C4-2B (cell line): ENCODE measurements around the gene UGT1A1.
"Not testable (repeated sequence)": the region's sequence is repeated elsewhere in the genome, so short reads cannot be mapped to it uniquely, and the experiment has no call there.

Source experiments
- ZFX ChIP-seq: fragments of 450-650 bp; IDR thresholded peaks from 2 replicates; pipeline ENCODE4 v1.6.1; 2017
- TF ChIP-seq, protein P1 (sequence below): fragments of 450-650 bp; conservative IDR thresholded peaks from 2 replicates; pipeline ENCODE4 v1.5.1; 2017; ENCODE audit warnings: mild to moderate bottlenecking

GRCh38 chr2:233750689-233751088 is 9.4 kb upstream of the UGT1A1 start:
- TF ChIP-seq, protein P1, sequence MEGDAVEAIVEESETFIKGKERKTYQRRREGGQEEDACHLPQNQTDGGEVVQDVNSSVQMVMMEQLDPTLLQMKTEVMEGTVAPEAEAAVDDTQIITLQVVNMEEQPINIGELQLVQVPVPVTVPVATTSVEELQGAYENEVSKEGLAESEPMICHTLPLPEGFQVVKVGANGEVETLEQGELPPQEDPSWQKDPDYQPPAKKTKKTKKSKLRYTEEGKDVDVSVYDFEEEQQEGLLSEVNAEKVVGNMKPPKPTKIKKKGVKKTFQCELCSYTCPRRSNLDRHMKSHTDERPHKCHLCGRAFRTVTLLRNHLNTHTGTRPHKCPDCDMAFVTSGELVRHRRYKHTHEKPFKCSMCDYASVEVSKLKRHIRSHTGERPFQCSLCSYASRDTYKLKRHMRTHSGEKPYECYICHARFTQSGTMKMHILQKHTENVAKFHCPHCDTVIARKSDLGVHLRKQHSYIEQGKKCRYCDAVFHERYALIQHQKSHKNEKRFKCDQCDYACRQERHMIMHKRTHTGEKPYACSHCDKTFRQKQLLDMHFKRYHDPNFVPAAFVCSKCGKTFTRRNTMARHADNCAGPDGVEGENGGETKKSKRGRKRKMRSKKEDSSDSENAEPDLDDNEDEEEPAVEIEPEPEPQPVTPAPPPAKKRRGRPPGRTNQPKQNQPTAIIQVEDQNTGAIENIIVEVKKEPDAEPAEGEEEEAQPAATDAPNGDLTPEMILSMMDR = not testable (repeated sequence)
- TF ChIP-seq ZFX = not testable (repeated sequence)
